ENCODE measurements around the gene TEX26.

TEX26 gene

GRCh38 chr13:30932481-30933353 lies at the start of gene TEX26:
TSS of gene TEX26 (plus strand) at chr13:30932656. CDS start at chr13:30932716, 60 bp downstream.
- peak within 1 kb of the TSS; percentile 44 for H3K4me3 ChIP-seq (ENCODE audit: low read depth, low read length)
- no peak within 1 kb of the TSS for H3K27ac ChIP-seq (ENCODE audit: low read depth, low read length)
- H3K36me3 ChIP-seq (ENCODE audit: control insufficient read depth, insufficient read depth, low read length), result no peaks in the 10 kb centered on the region
- H3K9me3 ChIP-seq (ENCODE audit: control insufficient read depth, insufficient read depth, low read depth, low read length), result no peaks in the 10 kb centered on the region; the same call in 1 of the 2 replicates
- peaks cover 27% of the 10 kb centered on the region for H3K27me3 ChIP-seq (ENCODE audit: control insufficient read depth, insufficient read depth, low read length)
- H3K9ac ChIP-seq (ENCODE audit: low read length), result peak within 1 kb of the TSS; percentile 15
- peaks cover 13% of the 10 kb centered on the region for H3K4me1 ChIP-seq (ENCODE audit: control insufficient read depth, insufficient read depth, low read length)

DNA sequence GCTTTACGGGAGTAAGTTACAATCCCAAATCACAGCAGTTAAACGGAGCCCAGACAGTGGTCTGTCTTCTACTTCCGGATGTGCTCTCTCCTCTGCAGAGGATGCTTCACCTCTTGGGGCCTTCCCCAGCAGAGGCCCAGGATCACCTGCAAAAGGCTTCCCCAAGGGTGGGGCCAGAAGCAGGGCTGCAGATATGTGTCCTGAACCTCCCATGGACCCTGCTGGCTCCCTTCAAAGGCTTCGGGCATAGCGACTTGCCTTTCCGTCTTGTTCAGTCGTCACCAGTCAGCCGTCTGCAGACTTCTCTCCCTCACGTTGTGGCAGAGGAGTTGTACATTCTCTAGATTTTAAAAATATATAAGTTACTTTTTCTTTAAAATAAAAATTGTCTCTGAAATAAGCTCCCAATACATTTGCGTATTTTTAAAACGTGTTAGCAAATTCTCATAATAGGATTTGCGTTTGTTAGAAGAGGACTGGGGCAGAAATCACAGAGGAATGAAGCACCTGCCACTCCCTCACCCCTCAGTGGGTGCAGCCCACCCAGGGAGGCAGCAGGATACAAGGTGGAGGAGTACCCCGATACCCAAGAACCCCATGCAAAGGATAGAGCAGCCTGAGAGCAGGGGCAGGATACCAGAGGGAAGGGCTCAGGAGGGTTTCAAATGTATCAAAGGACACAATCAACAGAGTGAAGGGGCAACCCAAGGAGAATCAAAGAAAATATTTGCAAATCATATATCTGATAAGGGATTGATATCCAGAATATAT lies 49.3 kb upstream of the TEX26 start:
- Histone ChIP-seq H3K4me1 (ENCODE audit: control insufficient read depth, insufficient read depth, low read length) (peaks cover 8% of the 10 kb centered on the region), H3K36me3 (ENCODE audit: control insufficient read depth, insufficient read depth, low read length) (peaks cover 2% of the 10 kb centered on the region; the same call in 1 of the 2 replicates), H3K9me3 (ENCODE audit: control insufficient read depth, insufficient read depth, low read depth, low read length) (peaks cover 4% of the 10 kb centered on the region; the same call in 1 of the 2 replicates), H3K27me3 (ENCODE audit: control insufficient read depth, insufficient read depth, low read length) (no peaks in the 10 kb centered on the region), H3K4me3 (ENCODE audit: low read depth, low read length) (no peak overlapping the region), H3K9ac (ENCODE audit: low read length) (no peak overlapping the region), H3K27ac (ENCODE audit: low read depth, low read length) (no peak overlapping the region)

DNA sequence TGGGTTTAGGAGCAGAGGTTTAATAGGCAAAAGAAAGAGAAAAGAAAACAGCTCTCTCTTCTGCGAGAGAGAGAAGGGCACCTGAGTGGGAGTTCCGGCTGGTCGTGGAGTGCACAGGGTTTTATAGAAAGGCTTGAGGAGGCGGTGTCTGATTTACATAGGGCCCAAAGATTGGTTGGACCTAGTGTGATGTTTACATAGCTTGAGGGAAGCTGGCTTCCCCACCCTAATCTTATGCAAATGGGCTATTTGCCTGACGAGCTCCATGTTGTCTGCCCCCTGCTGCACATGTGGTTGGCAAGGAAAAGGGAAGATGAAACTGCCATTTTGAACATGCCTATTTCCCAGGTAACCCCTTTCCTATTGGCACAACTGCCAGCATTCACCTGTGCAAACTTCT lies 47.9 kb upstream of the TEX26 start:
- peaks cover 10% of the 10 kb centered on the region; the same call in 1 of the 2 replicates for H3K9me3 ChIP-seq (ENCODE audit: control insufficient read depth, insufficient read depth, low read depth, low read length)
- peak overlapping the region; percentile 60; the same call in 1 of the 2 replicates for H3K27ac ChIP-seq (ENCODE audit: low read depth, low read length)
- peaks cover 2% of the 10 kb centered on the region; the same call in 1 of the 2 replicates for H3K36me3 ChIP-seq (ENCODE audit: control insufficient read depth, insufficient read depth, low read length)
- H3K9ac ChIP-seq (ENCODE audit: low read length), result no peak overlapping the region
- no peaks in the 10 kb centered on the region for H3K27me3 ChIP-seq (ENCODE audit: control insufficient read depth, insufficient read depth, low read length)
- no peak overlapping the region for H3K4me3 ChIP-seq (ENCODE audit: low read depth, low read length)
- H3K4me1 ChIP-seq (ENCODE audit: control insufficient read depth, insufficient read depth, low read length), result peaks cover 8% of the 10 kb centered on the region

DNA sequence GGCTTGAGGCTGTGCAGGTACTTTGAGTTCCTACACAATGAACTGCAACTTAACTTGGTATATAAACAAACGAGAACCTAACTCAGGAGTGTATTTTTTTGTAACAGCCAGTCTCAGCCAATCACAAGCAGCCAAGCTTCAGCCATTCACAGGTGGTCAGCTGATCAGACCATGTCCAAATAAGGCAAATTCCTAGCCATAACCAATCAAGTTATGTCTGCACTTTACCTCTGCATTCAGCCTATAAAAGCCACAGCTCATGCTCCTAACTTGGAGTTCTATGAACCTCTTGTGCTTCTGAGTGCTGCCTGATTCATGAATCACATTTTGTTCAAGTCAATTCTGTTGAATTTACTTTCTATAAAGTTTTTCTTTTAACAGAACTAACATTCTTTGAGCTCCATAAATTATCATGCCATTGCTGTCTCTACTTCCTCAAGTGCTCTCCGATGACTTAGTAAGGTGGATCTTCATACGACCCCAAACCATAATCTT lies 43.2 kb upstream of the TEX26 start:
- no peaks in the 10 kb centered on the region for H3K27me3 ChIP-seq (ENCODE audit: control insufficient read depth, insufficient read depth, low read length)
- no peak overlapping the region for H3K4me3 ChIP-seq (ENCODE audit: low read depth, low read length)
- no peaks in the 10 kb centered on the region for H3K36me3 ChIP-seq (ENCODE audit: control insufficient read depth, insufficient read depth, low read length)
- H3K9me3 ChIP-seq (ENCODE audit: control insufficient read depth, insufficient read depth, low read depth, low read length), result peaks cover 12% of the 10 kb centered on the region; the same call in 1 of the 2 replicates
- no peak overlapping the region for H3K9ac ChIP-seq (ENCODE audit: low read length)
- H3K27ac ChIP-seq (ENCODE audit: low read depth, low read length), result no peak overlapping the region
- H3K4me1 ChIP-seq (ENCODE audit: control insufficient read depth, insufficient read depth, low read length), result peaks cover 8% of the 10 kb centered on the region

DNA sequence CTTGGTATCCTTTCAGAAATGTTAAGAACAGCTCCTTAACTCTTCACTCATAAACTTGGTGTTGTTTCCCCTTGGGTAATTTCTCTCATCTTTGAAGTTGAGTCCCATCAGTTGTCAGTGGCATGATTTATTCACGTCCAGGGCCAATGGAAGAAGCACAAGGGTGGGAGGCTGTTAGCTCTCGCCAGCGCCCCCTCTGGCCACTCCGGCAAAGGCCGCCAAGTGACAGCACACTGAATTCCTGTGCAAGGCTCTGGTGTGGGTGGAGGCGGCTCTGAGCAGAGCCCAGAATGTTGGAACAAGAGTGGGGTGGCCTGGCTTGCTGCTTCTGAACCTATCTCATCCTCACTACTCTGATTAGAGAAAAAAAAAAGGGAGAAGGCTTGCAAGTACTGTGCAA lies 39.5 kb upstream of the TEX26 start:
- H3K9ac ChIP-seq (ENCODE audit: low read length), result no peak overlapping the region
- no peak overlapping the region for H3K4me3 ChIP-seq (ENCODE audit: low read depth, low read length)
- H3K9me3 ChIP-seq (ENCODE audit: control insufficient read depth, insufficient read depth, low read depth, low read length), result peaks cover 8% of the 10 kb centered on the region; the same call in 1 of the 2 replicates
- no peaks in the 10 kb centered on the region for H3K27me3 ChIP-seq (ENCODE audit: control insufficient read depth, insufficient read depth, low read length)
- no peaks in the 10 kb centered on the region for H3K36me3 ChIP-seq (ENCODE audit: control insufficient read depth, insufficient read depth, low read length)
- peaks cover 11% of the 10 kb centered on the region for H3K4me1 ChIP-seq (ENCODE audit: control insufficient read depth, insufficient read depth, low read length)
- no peak overlapping the region for H3K27ac ChIP-seq (ENCODE audit: low read depth, low read length)

DNA sequence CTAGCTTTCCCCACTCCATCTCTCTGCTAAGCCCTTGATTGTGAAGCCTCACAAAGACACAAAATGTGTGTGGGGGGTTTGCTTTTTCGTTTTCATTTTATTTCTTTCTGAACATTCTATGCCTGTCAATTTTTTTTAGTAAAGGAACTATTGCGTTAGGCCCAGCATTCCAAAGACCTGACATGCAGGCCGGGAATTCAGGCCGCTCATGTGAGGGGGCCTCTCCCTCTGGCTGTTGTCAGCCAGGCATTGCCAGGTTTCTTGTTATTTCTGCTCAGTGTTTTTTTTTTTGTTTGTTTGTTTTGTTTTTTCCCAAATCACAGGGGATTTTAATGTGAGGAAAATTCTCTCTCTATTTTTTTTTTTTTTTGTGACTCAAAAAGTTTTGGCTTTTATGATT lies 36.7 kb upstream of the TEX26 start:
- H3K27me3 ChIP-seq (ENCODE audit: control insufficient read depth, insufficient read depth, low read length), result no peaks in the 10 kb centered on the region
- H3K9me3 ChIP-seq (ENCODE audit: control insufficient read depth, insufficient read depth, low read depth, low read length), result no peaks in the 10 kb centered on the region
- no peak overlapping the region for H3K4me3 ChIP-seq (ENCODE audit: low read depth, low read length)
- H3K36me3 ChIP-seq (ENCODE audit: control insufficient read depth, insufficient read depth, low read length), result no peaks in the 10 kb centered on the region
- H3K27ac ChIP-seq (ENCODE audit: low read depth, low read length), result no peak overlapping the region
- no peak overlapping the region for H3K9ac ChIP-seq (ENCODE audit: low read length)
- peaks cover 19% of the 10 kb centered on the region for H3K4me1 ChIP-seq (ENCODE audit: control insufficient read depth, insufficient read depth, low read length)

- no peaks in the 10 kb centered on the region for H3K36me3 ChIP-seq (ENCODE audit: control insufficient read depth, insufficient read depth, low read length)
- peaks cover 19% of the 10 kb centered on the region for H3K4me1 ChIP-seq (ENCODE audit: control insufficient read depth, insufficient read depth, low read length)
- no peak overlapping the region for H3K4me3 ChIP-seq (ENCODE audit: low read depth, low read length)
- H3K27me3 ChIP-seq (ENCODE audit: control insufficient read depth, insufficient read depth, low read length), result 0 out of 2 replicates have a peak, but pooled peaks cover under 1% of the 10 kb centered on the region
- H3K27ac ChIP-seq (ENCODE audit: low read depth, low read length), result no peak overlapping the region
- no peak overlapping the region for H3K9ac ChIP-seq (ENCODE audit: low read length)
- H3K9me3 ChIP-seq (ENCODE audit: control insufficient read depth, insufficient read depth, low read depth, low read length), result no peaks in the 10 kb centered on the region
Measured at GRCh38 chr13:30898070-30898469, 34.4 kb upstream of the TEX26 start.

GRCh38 chr13:30898678-30899241 lies 33.7 kb upstream of the TEX26 start:
- Histone ChIP-seq H3K36me3 (ENCODE audit: control insufficient read depth, insufficient read depth, low read length) (no peaks in the 10 kb centered on the region), H3K4me3 (ENCODE audit: low read depth, low read length) (no peak overlapping the region), H3K9ac (ENCODE audit: low read length) (no peak overlapping the region), H3K27me3 (ENCODE audit: control insufficient read depth, insufficient read depth, low read length) (peaks cover 7% of the 10 kb centered on the region), H3K4me1 (ENCODE audit: control insufficient read depth, insufficient read depth, low read length) (peaks cover 19% of the 10 kb centered on the region), H3K27ac (ENCODE audit: low read depth, low read length) (no peak overlapping the region), H3K9me3 (ENCODE audit: control insufficient read depth, insufficient read depth, low read depth, low read length) (no peaks in the 10 kb centered on the region)

DNA sequence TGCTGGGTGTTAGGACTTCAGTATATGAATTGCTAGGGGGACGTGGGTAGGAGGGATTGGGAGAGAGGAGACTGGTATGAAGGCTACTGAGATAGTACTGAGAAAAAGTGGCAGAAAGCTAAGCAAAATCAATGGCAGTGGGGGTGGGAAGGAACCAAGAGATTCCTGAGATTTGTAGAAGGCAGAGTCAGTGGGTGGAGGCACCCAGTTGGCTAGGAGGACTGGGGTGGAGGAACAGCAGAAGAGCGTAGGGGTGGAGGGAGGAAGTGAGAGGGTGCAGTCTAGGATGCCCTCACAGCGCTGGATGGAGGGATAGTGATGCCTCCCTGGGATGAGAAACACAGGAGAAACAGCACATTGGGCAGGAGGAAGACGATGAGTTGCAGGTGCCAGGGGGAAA lies 32.0 kb upstream of the TEX26 start:
- H3K36me3 ChIP-seq (ENCODE audit: control insufficient read depth, insufficient read depth, low read length), result no peaks in the 10 kb centered on the region
- H3K9me3 ChIP-seq (ENCODE audit: control insufficient read depth, insufficient read depth, low read depth, low read length), result no peaks in the 10 kb centered on the region
- peaks cover 24% of the 10 kb centered on the region for H3K27me3 ChIP-seq (ENCODE audit: control insufficient read depth, insufficient read depth, low read length)
- no peak overlapping the region for H3K9ac ChIP-seq (ENCODE audit: low read length)
- H3K4me1 ChIP-seq (ENCODE audit: control insufficient read depth, insufficient read depth, low read length), result peaks cover 19% of the 10 kb centered on the region
- no peak overlapping the region for H3K27ac ChIP-seq (ENCODE audit: low read depth, low read length)
- no peak overlapping the region for H3K4me3 ChIP-seq (ENCODE audit: low read depth, low read length)

DNA sequence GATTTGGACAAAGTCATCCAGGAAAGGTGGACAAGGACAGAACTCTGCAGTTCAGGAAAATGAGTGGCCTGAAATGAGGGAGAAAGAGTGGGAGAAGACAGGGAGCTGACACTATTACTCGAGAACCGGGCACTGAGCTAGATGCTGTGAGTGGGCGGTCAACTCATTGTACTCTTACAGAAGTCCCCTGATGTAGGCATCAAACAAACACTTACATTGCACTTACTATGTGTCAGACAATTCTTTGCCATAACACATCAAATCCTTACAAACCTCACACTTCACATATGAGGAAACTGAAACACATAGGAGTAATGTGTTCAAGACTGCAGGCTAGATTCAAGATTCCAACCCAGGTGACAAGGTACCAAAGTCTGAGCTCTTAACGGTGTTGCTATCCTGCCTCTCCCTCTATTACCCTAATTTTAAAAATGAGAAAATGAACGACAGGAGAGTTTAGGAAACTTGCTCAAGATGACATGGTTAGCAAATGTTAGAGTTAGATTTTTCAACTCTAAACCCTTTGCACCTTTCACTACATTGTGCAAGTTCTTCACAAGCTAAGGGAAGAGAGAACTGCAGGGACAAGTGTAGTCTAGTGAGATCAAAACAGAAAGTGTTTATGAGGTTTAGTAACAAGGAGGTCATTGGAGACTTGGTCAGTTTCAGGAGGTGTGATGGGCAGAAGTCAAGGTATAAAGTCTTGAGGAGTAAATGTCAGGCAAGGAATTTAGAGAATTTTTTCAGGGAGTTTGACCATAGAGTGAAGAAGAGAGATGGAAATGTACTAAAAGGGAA lies 31.3 kb upstream of the TEX26 start:
- Histone ChIP-seq H3K27me3 (ENCODE audit: control insufficient read depth, insufficient read depth, low read length) (peaks cover 31% of the 10 kb centered on the region), H3K36me3 (ENCODE audit: control insufficient read depth, insufficient read depth, low read length) (no peaks in the 10 kb centered on the region), H3K4me1 (ENCODE audit: control insufficient read depth, insufficient read depth, low read length) (peaks cover 16% of the 10 kb centered on the region), H3K9me3 (ENCODE audit: control insufficient read depth, insufficient read depth, low read depth, low read length) (no peaks in the 10 kb centered on the region), H3K9ac (ENCODE audit: low read length) (no peak overlapping the region), H3K27ac (ENCODE audit: low read depth, low read length) (no peak overlapping the region), H3K4me3 (ENCODE audit: low read depth, low read length) (no peak overlapping the region)

Measured in HUES6 (cell line).